ENCODE data around the gene ZNF777. TPM values are rescaled to one million over a fixed set of nuclear protein-coding genes. Genes with fewer than 3 reads are reported as not detected.
A peak's percentile ranks its signal among the peaks of the same experiment; 100 is the strongest.

Gene ZNF777
- total RNA-seq, 1 experiment from 2014 or later, result 12.0 TPM

- ATAC-seq, result peak; percentile 9; the same call in 1 of the 2 replicates
- POLR2A ChIA-PET, result interaction anchor here (0.8 kb wide), 1 partner anchor 38 kb away, joined by 3 read pairs; the partner anchor contains the start of gene ZNF777
- H3K4me3 Mint-ChIP-seq, result peak overlapping the region; percentile 57
These were observed 38.0 kb downstream of the ZNF777 start for GRCh38 chr7:149422914-149423301.

GRCh38 chr7:149422162-149422913 is 38.5 kb downstream of the ZNF777 start:
- Mint-ChIP-seq H3K27ac (peak overlapping the region; percentile 89), H3K27me3 (ENCODE audit: low read depth) (peaks cover 14% of the 10 kb centered on the region), H3K36me3 (no peaks in the 10 kb centered on the region), H3K9me3 (no peaks in the 10 kb centered on the region), H3K4me1 (peaks cover 11% of the 10 kb centered on the region), H3K4me3 (peak overlapping the region; percentile 79)
- peak; percentile 96 for ATAC-seq
- CTCF ChIA-PET, result interaction anchor here (0.7 to 3.4 kb wide), 21 partner anchors 9 to 417 kb away, joined by 3 to 30 read pairs (median 4); partner anchors contain the start of genes ZNF282, ZNF777 and ZNF783
- DNase-seq (ENCODE audit: low spot score), result peak; percentile 86
- POLR2A ChIA-PET, result interaction anchor here (0.8 kb wide), 1 partner anchor 38 kb away, joined by 3 read pairs; the partner anchor contains the start of gene ZNF777
- no peak for TF ChIP-seq CREB1 (CRISPR knock-in tag; IDR thresholded peaks at IDR 0.05)
- TF ChIP-seq ZBTB21 (CRISPR knock-in tag; IDR thresholded peaks at IDR 0.05; ENCODE audit: borderline replicate concordance), result no peak
- TF ChIP-seq NFATC4 (CRISPR knock-in tag; IDR thresholded peaks at IDR 0.05), result no peak
- TF ChIP-seq, protein P1, sequence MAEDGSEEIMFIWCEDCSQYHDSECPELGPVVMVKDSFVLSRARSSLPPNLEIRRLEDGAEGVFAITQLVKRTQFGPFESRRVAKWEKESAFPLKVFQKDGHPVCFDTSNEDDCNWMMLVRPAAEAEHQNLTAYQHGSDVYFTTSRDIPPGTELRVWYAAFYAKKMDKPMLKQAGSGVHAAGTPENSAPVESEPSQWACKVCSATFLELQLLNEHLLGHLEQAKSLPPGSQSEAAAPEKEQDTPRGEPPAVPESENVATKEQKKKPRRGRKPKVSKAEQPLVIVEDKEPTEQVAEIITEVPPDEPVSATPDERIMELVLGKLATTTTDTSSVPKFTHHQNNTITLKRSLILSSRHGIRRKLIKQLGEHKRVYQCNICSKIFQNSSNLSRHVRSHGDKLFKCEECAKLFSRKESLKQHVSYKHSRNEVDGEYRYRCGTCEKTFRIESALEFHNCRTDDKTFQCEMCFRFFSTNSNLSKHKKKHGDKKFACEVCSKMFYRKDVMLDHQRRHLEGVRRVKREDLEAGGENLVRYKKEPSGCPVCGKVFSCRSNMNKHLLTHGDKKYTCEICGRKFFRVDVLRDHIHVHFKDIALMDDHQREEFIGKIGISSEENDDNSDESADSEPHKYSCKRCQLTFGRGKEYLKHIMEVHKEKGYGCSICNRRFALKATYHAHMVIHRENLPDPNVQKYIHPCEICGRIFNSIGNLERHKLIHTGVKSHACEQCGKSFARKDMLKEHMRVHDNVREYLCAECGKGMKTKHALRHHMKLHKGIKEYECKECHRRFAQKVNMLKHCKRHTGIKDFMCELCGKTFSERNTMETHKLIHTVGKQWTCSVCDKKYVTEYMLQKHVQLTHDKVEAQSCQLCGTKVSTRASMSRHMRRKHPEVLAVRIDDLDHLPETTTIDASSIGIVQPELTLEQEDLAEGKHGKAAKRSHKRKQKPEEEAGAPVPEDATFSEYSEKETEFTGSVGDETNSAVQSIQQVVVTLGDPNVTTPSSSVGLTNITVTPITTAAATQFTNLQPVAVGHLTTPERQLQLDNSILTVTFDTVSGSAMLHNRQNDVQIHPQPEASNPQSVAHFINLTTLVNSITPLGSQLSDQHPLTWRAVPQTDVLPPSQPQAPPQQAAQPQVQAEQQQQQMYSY (CRISPR knock-in tag; IDR thresholded peaks at IDR 0.05), result no peak
- peak; percentile 49; the same call in 1 of the 2 replicates for TF ChIP-seq ZNF423 (CRISPR knock-in tag; IDR thresholded peaks at IDR 0.05)
- TF ChIP-seq, protein P2, sequence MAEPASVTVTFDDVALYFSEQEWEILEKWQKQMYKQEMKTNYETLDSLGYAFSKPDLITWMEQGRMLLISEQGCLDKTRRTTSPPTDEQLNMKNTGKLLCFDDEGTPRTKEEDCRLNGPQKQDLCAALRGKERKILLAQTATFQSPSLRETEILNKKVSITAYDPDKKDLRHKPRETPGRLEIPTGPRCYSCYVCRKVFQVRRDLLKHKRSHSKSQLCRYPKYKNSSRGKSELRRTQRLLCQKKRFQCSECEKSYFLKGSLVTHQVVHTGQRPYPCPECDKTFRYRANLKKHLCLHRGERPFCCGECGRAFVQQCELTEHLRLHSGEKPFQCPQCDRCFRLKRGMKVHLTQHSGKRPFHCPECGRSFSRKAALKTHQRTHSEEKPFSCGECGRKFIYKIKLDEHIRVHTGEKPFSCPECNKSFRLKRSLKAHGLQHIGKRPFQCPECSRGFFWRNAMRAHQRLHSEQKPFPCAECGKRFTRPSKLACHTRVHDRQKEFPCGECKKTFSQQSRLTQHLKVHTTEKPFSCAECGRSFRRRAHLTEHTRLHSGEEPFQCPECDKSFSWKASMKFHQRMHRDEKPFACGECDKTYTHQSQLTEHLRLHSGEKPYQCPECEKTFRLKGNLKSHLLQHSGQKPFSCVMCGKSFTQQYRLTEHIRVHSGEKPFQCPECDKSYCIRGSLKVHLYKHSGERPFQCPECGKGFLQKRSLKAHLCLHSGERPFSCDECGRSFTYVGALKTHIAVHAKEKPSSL (CRISPR knock-in tag; conservative IDR thresholded peaks at IDR 0.05), result no peak
- TF ChIP-seq SOX15 (CRISPR knock-in tag; IDR thresholded peaks at IDR 0.05), result no peak
- TF ChIP-seq GRHL2 (CRISPR knock-in tag; IDR thresholded peaks at IDR 0.05; ENCODE audit: insufficient replicate concordance, severe bottlenecking), result no peak
- no peak for TF ChIP-seq ELF4 (CRISPR knock-in tag; IDR thresholded peaks at IDR 0.05; ENCODE audit: low read depth)
- TF ChIP-seq, protein P3, sequence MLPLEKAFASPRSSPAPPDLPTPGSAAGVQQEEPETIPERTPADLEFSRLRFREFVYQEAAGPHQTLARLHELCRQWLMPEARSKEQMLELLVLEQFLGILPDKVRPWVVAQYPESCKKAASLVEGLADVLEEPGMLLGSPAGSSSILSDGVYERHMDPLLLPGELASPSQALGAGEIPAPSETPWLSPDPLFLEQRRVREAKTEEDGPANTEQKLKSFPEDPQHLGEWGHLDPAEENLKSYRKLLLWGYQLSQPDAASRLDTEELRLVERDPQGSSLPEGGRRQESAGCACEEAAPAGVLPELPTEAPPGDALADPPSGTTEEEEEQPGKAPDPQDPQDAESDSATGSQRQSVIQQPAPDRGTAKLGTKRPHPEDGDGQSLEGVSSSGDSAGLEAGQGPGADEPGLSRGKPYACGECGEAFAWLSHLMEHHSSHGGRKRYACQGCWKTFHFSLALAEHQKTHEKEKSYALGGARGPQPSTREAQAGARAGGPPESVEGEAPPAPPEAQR (CRISPR knock-in tag; IDR thresholded peaks at IDR 0.05), result no peak
- no peak for TF ChIP-seq ZNF219 (CRISPR knock-in tag; IDR thresholded peaks at IDR 0.05; ENCODE audit: borderline replicate concordance)
- TF ChIP-seq, protein P4, sequence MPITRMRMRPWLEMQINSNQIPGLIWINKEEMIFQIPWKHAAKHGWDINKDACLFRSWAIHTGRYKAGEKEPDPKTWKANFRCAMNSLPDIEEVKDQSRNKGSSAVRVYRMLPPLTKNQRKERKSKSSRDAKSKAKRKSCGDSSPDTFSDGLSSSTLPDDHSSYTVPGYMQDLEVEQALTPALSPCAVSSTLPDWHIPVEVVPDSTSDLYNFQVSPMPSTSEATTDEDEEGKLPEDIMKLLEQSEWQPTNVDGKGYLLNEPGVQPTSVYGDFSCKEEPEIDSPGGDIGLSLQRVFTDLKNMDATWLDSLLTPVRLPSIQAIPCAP (CRISPR knock-in tag; IDR thresholded peaks at IDR 0.05), result no peak
- peak; percentile 67 for TF ChIP-seq SP1 (CRISPR knock-in tag; conservative IDR thresholded peaks at IDR 0.05)
- no peak for TF ChIP-seq STAT6 (CRISPR knock-in tag; conservative IDR thresholded peaks at IDR 0.05; ENCODE audit: low read depth)

More at GRCh38 chr7:149422914-149423301, 38.0 kb downstream of the ZNF777 start:
- CTCF ChIA-PET, result interaction anchor here (0.7 to 3.4 kb wide), 16 partner anchors 9 to 417 kb away, joined by 3 to 30 read pairs (median 6); partner anchors contain the start of genes ZNF777 and ZNF783
- TF ChIP-seq, protein P5, sequence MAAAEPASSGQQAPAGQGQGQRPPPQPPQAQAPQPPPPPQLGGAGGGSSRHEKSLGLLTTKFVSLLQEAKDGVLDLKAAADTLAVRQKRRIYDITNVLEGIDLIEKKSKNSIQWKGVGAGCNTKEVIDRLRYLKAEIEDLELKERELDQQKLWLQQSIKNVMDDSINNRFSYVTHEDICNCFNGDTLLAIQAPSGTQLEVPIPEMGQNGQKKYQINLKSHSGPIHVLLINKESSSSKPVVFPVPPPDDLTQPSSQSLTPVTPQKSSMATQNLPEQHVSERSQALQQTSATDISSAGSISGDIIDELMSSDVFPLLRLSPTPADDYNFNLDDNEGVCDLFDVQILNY (CRISPR knock-in tag; IDR thresholded peaks at IDR 0.05), result 0 out of 2 replicates have a peak, but pooled peaks have one; percentile 30
- TF ChIP-seq, protein P6, sequence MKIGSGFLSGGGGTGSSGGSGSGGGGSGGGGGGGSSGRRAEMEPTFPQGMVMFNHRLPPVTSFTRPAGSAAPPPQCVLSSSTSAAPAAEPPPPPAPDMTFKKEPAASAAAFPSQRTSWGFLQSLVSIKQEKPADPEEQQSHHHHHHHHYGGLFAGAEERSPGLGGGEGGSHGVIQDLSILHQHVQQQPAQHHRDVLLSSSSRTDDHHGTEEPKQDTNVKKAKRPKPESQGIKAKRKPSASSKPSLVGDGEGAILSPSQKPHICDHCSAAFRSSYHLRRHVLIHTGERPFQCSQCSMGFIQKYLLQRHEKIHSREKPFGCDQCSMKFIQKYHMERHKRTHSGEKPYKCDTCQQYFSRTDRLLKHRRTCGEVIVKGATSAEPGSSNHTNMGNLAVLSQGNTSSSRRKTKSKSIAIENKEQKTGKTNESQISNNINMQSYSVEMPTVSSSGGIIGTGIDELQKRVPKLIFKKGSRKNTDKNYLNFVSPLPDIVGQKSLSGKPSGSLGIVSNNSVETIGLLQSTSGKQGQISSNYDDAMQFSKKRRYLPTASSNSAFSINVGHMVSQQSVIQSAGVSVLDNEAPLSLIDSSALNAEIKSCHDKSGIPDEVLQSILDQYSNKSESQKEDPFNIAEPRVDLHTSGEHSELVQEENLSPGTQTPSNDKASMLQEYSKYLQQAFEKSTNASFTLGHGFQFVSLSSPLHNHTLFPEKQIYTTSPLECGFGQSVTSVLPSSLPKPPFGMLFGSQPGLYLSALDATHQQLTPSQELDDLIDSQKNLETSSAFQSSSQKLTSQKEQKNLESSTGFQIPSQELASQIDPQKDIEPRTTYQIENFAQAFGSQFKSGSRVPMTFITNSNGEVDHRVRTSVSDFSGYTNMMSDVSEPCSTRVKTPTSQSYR (CRISPR knock-in tag; IDR thresholded peaks at IDR 0.05), result no peak
- no peak overlapping the region for H3K27ac Mint-ChIP-seq
- peaks cover 11% of the 10 kb centered on the region for H3K4me1 Mint-ChIP-seq
- peaks cover 14% of the 10 kb centered on the region for H3K27me3 Mint-ChIP-seq (ENCODE audit: low read depth)
- H3K9me3 Mint-ChIP-seq, result no peaks in the 10 kb centered on the region
- no peaks in the 10 kb centered on the region for H3K36me3 Mint-ChIP-seq
- peak; percentile 42 for DNase-seq (ENCODE audit: low spot score)

All from WTC11 (cell line).